Measurements from ENCODE around the gene INSR. TPM values are rescaled to one million over a fixed set of nuclear protein-coding genes. Genes with fewer than 3 reads are reported as not detected.
"Not testable (repeated sequence)": the region's sequence is repeated elsewhere in the genome, so short reads cannot be mapped to it uniquely, and the experiment has no call there.

INSR gene
- polyA plus RNA-seq, 1 of the 3 experiments (the other 2 are of a cell fraction): 3.6 TPM

DNA sequence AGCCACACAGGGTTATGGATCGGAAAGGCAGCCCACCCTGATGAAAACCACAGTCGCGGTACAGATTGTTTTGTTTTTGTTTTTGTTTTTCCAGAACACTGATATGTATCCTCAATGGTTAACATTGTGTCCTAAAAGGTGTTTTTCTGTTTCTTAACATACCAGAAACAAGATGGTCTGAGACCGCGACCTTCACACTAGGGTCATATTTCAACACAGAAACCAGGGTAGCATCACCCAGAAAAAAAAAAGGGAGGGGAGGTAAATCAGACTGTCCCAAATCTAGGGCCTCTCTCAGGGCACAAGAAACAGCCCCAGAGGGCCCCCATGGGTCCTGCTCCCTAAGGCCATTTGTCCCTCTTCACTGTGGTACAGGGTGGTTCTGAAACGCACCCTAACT, 66.5 kb downstream of the INSR start:
- no peaks in the 10 kb centered on the region for H3K27me3 ChIP-seq (ENCODE audit: insufficient read depth)
- H3K9me3 ChIP-seq: no peaks in the 10 kb centered on the region
- H3K9ac ChIP-seq: no peak overlapping the region
- POLR2A ChIA-PET: no interaction called here
- no peak overlapping the region for H3K4me2 ChIP-seq
- DNase-seq: no peak
- H3K36me3 ChIP-seq (replicated peaks in 1 of 2; ENCODE audit: control insufficient read depth in 1 of 2, insufficient read depth in 2 of 2, low read length in 1 of 2): no peaks in the 10 kb centered on the region
- peaks cover 0 to 5% of the 10 kb centered on the region in 2 experiments; a peak in 1 of 4 replicates for H3K4me1 ChIP-seq (ENCODE audit: control insufficient read depth in 1 of 2, insufficient read depth in 2 of 2, low read depth in 1 of 2, low read length in 1 of 2)
- no peaks in the 10 kb centered on the region for H3K9me2 ChIP-seq
- no peak overlapping the region for H3K27ac ChIP-seq (ENCODE audit: low read depth in 2 of 2, low read length in 1 of 2)
- TF ChIP-seq CHD2 (IDR thresholded peaks at IDR 0.05; ENCODE audit: low read length, partially characterized antibody): no peak
- H2AFZ ChIP-seq (ENCODE audit: low read depth): no peak overlapping the region
- H3K79me2 ChIP-seq (ENCODE audit: insufficient read depth): no peaks in the 10 kb centered on the region
- H4K20me1 ChIP-seq (ENCODE audit: insufficient read depth): no peaks in the 10 kb centered on the region
- CTCF ChIA-PET: no interaction called here
- 74% methylated on average over 6 of the region's 6 CpGs for WGBS (ENCODE audit: low lambda C conversion rate)
- no peak overlapping the region for H3K4me3 ChIP-seq (ENCODE audit: low read depth in 2 of 2, low read length in 1 of 2)
- H3F3A ChIP-seq (replicated peaks; ENCODE audit: insufficient read depth): no peaks in the 10 kb centered on the region

DNA sequence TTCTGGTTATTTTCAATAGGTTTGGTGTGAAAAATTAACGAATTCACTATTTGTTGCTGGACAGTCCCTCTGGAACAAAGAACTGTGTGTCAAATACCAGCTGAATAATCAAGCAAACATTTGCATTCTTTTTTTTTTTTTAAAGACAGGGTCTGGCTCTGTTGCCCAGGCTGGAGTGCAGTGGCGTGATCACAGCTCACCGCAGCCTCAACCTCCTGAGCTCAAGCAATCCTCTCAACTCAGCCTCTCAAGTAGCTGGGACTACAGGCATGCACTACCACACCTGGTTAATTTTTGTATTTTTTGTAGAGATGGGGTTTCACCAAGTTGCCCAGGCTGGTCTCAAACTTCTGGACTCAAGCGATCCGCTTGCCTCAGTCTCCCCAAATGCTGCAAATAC, 67.1 kb downstream of the INSR start:
- H3K79me2 ChIP-seq (ENCODE audit: insufficient read depth); H3K4me1 ChIP-seq (ENCODE audit: control insufficient read depth in 1 of 2, insufficient read depth in 2 of 2, low read depth in 1 of 2, low read length in 1 of 2); H2AFZ ChIP-seq (ENCODE audit: low read depth); H4K20me1 ChIP-seq (ENCODE audit: insufficient read depth); H3K9me3 ChIP-seq; DNase-seq; H3K36me3 ChIP-seq (replicated peaks in 1 of 2; ENCODE audit: control insufficient read depth in 1 of 2, insufficient read depth in 2 of 2, low read length in 1 of 2); H3K9me2 ChIP-seq; H3K27ac ChIP-seq (ENCODE audit: low read depth in 2 of 2, low read length in 1 of 2); POLR2A ChIA-PET; H3K4me3 ChIP-seq (ENCODE audit: low read depth in 2 of 2, low read length in 1 of 2); H3K4me2 ChIP-seq; CTCF ChIA-PET; H3K27me3 ChIP-seq (ENCODE audit: insufficient read depth); H3K9ac ChIP-seq; H3F3A ChIP-seq (replicated peaks; ENCODE audit: insufficient read depth): not testable (repeated sequence)
- 81% methylated on average over 5 of the region's 5 CpGs for WGBS (ENCODE audit: low lambda C conversion rate)

DNA sequence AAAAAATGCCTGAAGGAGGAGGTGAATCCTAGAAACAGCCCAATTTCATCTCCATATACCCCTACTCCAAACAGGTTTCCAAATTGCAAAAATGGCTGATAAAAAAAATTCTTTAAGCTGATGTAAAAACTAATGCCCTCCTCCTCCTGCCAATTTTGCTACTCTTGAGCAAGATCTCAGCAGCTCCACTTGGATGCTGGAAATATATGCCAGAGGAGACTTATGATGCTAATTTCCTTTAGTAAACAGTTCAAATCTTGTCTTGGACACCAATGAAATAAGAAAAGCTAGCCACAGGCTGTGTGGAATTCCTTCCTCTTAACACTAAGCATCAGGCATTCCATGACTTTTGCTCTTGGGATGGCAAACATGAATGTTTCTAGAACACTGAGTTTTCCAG, 67.5 kb downstream of the INSR start:
- no peaks in the 10 kb centered on the region for H3K9me2 ChIP-seq
- peaks cover 0 to 5% of the 10 kb centered on the region in 2 experiments; a peak in 1 of 4 replicates for H3K4me1 ChIP-seq (ENCODE audit: control insufficient read depth in 1 of 2, insufficient read depth in 2 of 2, low read depth in 1 of 2, low read length in 1 of 2)
- ChIA-PET CTCF (no interaction called here), POLR2A (no interaction called here)
- H3K9ac ChIP-seq: no peak overlapping the region
- H3K27me3 ChIP-seq (ENCODE audit: insufficient read depth): no peaks in the 10 kb centered on the region
- H3K36me3 ChIP-seq (replicated peaks in 1 of 2; ENCODE audit: control insufficient read depth in 1 of 2, insufficient read depth in 2 of 2, low read length in 1 of 2): no peaks in the 10 kb centered on the region
- no peak for DNase-seq
- H4K20me1 ChIP-seq (ENCODE audit: insufficient read depth): no peaks in the 10 kb centered on the region
- no peaks in the 10 kb centered on the region for H3K9me3 ChIP-seq
- H3K79me2 ChIP-seq (ENCODE audit: insufficient read depth): no peaks in the 10 kb centered on the region
- no peak overlapping the region for H3K27ac ChIP-seq (ENCODE audit: low read depth in 2 of 2, low read length in 1 of 2)
- H2AFZ ChIP-seq (ENCODE audit: low read depth): no peak overlapping the region
- H3K4me3 ChIP-seq (ENCODE audit: low read depth in 2 of 2, low read length in 1 of 2): no peak overlapping the region
- no peak overlapping the region for H3K4me2 ChIP-seq
- TF ChIP-seq YY1 (IDR thresholded peaks at IDR 0.05; ENCODE audit: low read depth) (no peak), GABPA (IDR thresholded peaks at IDR 0.05; ENCODE audit: low read depth) (no peak)
- TF ChIP-seq, protein P1, sequence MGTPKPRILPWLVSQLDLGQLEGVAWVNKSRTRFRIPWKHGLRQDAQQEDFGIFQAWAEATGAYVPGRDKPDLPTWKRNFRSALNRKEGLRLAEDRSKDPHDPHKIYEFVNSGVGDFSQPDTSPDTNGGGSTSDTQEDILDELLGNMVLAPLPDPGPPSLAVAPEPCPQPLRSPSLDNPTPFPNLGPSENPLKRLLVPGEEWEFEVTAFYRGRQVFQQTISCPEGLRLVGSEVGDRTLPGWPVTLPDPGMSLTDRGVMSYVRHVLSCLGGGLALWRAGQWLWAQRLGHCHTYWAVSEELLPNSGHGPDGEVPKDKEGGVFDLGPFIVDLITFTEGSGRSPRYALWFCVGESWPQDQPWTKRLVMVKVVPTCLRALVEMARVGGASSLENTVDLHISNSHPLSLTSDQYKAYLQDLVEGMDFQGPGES (IDR thresholded peaks at IDR 0.05; ENCODE audit: low read depth, low read length): no peak
- no peaks in the 10 kb centered on the region for H3F3A ChIP-seq (replicated peaks; ENCODE audit: insufficient read depth)

DNA sequence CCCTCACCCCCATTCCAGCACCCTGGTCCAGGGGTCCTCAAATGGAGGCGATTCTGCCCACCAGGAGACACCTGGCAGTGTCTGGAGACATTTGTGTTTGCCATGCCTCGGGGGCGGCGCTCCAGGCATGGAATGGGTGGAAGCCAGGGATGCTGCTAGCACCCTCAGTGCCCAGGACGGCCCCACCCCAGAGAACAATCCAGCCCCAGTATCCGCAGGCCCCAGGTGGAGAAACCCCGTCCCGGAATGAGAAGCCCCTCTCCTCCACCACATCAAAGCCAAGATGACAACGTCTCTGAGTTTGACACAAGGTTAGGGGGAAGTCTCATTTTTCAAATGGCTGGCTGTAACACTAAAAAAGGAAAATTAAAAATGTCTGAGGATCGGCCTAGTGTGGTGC, 68.5 kb downstream of the INSR start:
- H3K27ac ChIP-seq (ENCODE audit: low read depth in 2 of 2, low read length in 1 of 2): no peak overlapping the region
- POLR2A ChIA-PET: no interaction called here
- WGBS (ENCODE audit: low lambda C conversion rate): 65% methylated on average over 7 of the region's 10 CpGs
- TF ChIP-seq RXRA (IDR thresholded peaks at IDR 0.05; ENCODE audit: borderline replicate concordance, low read depth): no peak
- TF ChIP-seq RFX5 (IDR thresholded peaks at IDR 0.05; ENCODE audit: low read length): no peak
- TF ChIP-seq SIN3A (IDR thresholded peaks at IDR 0.05; ENCODE audit: borderline replicate concordance, low read depth, low read length): no peak
- no peak for TF ChIP-seq POLR2AphosphoS5 (IDR thresholded peaks at IDR 0.05; ENCODE audit: low read depth, low read length)
- no peak for TF ChIP-seq YY1 (IDR thresholded peaks at IDR 0.05; ENCODE audit: low read depth)
- no peak for TF ChIP-seq FOXJ3 (CRISPR knock-in tag; IDR thresholded peaks at IDR 0.05)
- TF ChIP-seq MXI1 (IDR thresholded peaks at IDR 0.05; ENCODE audit: low read depth, low read length): no peak
- TF ChIP-seq RAD21 (IDR thresholded peaks at IDR 0.05; ENCODE audit: low read length): no peak
- TF ChIP-seq TEAD4 (IDR thresholded peaks at IDR 0.05; ENCODE audit: borderline replicate concordance, insufficient read depth): no peak
- no peak for TF ChIP-seq FOSL2 (IDR thresholded peaks at IDR 0.05; ENCODE audit: borderline replicate concordance, low read depth)
- TF ChIP-seq, protein P2, sequence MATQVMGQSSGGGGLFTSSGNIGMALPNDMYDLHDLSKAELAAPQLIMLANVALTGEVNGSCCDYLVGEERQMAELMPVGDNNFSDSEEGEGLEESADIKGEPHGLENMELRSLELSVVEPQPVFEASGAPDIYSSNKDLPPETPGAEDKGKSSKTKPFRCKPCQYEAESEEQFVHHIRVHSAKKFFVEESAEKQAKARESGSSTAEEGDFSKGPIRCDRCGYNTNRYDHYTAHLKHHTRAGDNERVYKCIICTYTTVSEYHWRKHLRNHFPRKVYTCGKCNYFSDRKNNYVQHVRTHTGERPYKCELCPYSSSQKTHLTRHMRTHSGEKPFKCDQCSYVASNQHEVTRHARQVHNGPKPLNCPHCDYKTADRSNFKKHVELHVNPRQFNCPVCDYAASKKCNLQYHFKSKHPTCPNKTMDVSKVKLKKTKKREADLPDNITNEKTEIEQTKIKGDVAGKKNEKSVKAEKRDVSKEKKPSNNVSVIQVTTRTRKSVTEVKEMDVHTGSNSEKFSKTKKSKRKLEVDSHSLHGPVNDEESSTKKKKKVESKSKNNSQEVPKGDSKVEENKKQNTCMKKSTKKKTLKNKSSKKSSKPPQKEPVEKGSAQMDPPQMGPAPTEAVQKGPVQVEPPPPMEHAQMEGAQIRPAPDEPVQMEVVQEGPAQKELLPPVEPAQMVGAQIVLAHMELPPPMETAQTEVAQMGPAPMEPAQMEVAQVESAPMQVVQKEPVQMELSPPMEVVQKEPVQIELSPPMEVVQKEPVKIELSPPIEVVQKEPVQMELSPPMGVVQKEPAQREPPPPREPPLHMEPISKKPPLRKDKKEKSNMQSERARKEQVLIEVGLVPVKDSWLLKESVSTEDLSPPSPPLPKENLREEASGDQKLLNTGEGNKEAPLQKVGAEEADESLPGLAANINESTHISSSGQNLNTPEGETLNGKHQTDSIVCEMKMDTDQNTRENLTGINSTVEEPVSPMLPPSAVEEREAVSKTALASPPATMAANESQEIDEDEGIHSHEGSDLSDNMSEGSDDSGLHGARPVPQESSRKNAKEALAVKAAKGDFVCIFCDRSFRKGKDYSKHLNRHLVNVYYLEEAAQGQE (IDR thresholded peaks at IDR 0.05; ENCODE audit: low read depth, low read length): no peak

More for the DNA sequence above, 68.5 kb downstream of the INSR start:
- Histone ChIP-seq H3K27me3 (ENCODE audit: insufficient read depth) (no peaks in the 10 kb centered on the region), H3K4me1 (ENCODE audit: control insufficient read depth in 1 of 2, insufficient read depth in 2 of 2, low read depth in 1 of 2, low read length in 1 of 2) (peaks cover 0 to 5% of the 10 kb centered on the region in 2 experiments; a peak in 1 of 4 replicates), H3K79me2 (ENCODE audit: insufficient read depth) (no peaks in the 10 kb centered on the region), H3K9me3 (no peaks in the 10 kb centered on the region), H3K9me2 (no peaks in the 10 kb centered on the region), H2AFZ (ENCODE audit: low read depth) (no peak overlapping the region), H4K20me1 (ENCODE audit: insufficient read depth) (no peaks in the 10 kb centered on the region), H3K9ac (no peak overlapping the region), H3K4me3 (ENCODE audit: low read depth in 2 of 2, low read length in 1 of 2) (no peak overlapping the region), H3F3A (replicated peaks; ENCODE audit: insufficient read depth) (no peaks in the 10 kb centered on the region), H3K4me2 (no peak overlapping the region), H3K36me3 (replicated peaks in 1 of 2; ENCODE audit: control insufficient read depth in 1 of 2, insufficient read depth in 2 of 2, low read length in 1 of 2) (no peaks in the 10 kb centered on the region)
- DNase-seq: no peak
- CTCF ChIA-PET: no interaction called here
